HepG2 (cell line): Measurements from ENCODE around the gene TMEM266. TPM values are rescaled to one million over a fixed set of nuclear protein-coding genes. Genes with fewer than 3 reads are reported as not detected.

Source experiments
- AHDC1 ChIP-seq: sonication (generic); formaldehyde crosslinking; IDR thresholded peaks from 2 replicates; pipeline ENCODE4 v1.5.1; 2020; ENCODE audit warnings: mild to moderate bottlenecking, missing genetic modification reagents, borderline replicate concordance
- DMTF1 ChIP-seq: sonication (generic); formaldehyde crosslinking; IDR thresholded peaks from 2 replicates; pipeline ENCODE4 v1.4.0; 2020; ENCODE audit warnings: mild to moderate bottlenecking, missing genetic modification reagents
- NR2F6 ChIP-seq, 2 experiments: IDR thresholded peaks; 2 replicates each; pipeline ENCODE4 v1.6.1; 2016; ENCODE audit warnings: antibody characterized with exemption in 1 of 2, mild to moderate bottlenecking in 1 of 2
- PATZ1 ChIP-seq: sonication (generic); formaldehyde crosslinking; IDR thresholded peaks from 2 replicates; pipeline ENCODE4 v1.4.0; 2020; ENCODE audit warnings: missing genetic modification reagents
- TARDBP ChIP-seq: sonication (generic); formaldehyde crosslinking; IDR thresholded peaks from 2 replicates; pipeline ENCODE4 v1.8.0; 2022; ENCODE audit warnings: mild to moderate bottlenecking, missing genetic modification reagents
- U2AF1 ChIP-seq: fragments of 200-400 bp; formaldehyde crosslinking; optimal IDR thresholded peaks from 2 replicates; pipeline ENCODE3; 2017; ENCODE audit warnings: mild to moderate bottlenecking, low read depth, low read length
- ZBTB3 ChIP-seq: sonication (generic); formaldehyde crosslinking; IDR thresholded peaks from 2 replicates; pipeline ENCODE4 v1.4.0; 2020; ENCODE audit warnings: low read depth, mild to moderate bottlenecking, moderate library complexity, missing genetic modification reagents, borderline replicate concordance
- ZFP37 ChIP-seq: sonication (generic); formaldehyde crosslinking; IDR thresholded peaks from 2 replicates; pipeline ENCODE4 v1.4.0; 2020; ENCODE audit warnings: missing genetic modification reagents, borderline replicate concordance
- ZMAT5 ChIP-seq: sonication (generic); formaldehyde crosslinking; IDR thresholded peaks from 2 replicates; pipeline ENCODE4 v1.5.0; 2020; ENCODE audit warnings: mild to moderate bottlenecking, low read depth, missing genetic modification reagents, borderline replicate concordance
- ZNF3 ChIP-seq: IDR thresholded peaks from 2 replicates; pipeline ENCODE4 v1.7.0; 2017; ENCODE audit warnings: inconsistent platforms
- ZNF431 ChIP-seq: sonication (generic); formaldehyde crosslinking; IDR thresholded peaks from 2 replicates; pipeline ENCODE4 v1.9.0; 2022; ENCODE audit warnings: missing genetic modification reagents, low read depth, mild to moderate bottlenecking, borderline replicate concordance
- ZNF546 ChIP-seq: sonication (generic); formaldehyde crosslinking; conservative IDR thresholded peaks from 2 replicates; pipeline ENCODE4 v1.8.1; 2023; ENCODE audit warnings: mild to moderate bottlenecking, missing genetic modification reagents
- ZNF580 ChIP-seq: IDR thresholded peaks from 2 replicates; pipeline ENCODE4 v1.6.1; 2016; ENCODE audit warnings: low read depth, borderline replicate concordance
- ZNF777 ChIP-seq: sonication (generic); formaldehyde crosslinking; IDR thresholded peaks from 2 replicates; pipeline ENCODE4 v1.4.0; 2020; ENCODE audit warnings: missing genetic modification reagents
- polyA plus RNA-seq, 8 experiments: library from polyadenylated mRNA; depleted of rRNA in 3 of 8; stranded (reverse) in 7 of 8; unstranded in 1 of 8; fragments of >200 nt; fragmentation: Illumina TruSeq in 4 of 8; extraction: Trizol in 4 of 8; gene quantifications; 2 replicates each; pipeline versions ENCODE4 v1.2.1 to v1.2.3, GENCODE V29; 2011 to 2016; ENCODE audit warnings: low read depth in 4 of 8, missing spikeins in 1 of 8, mixed read lengths in 1 of 8; ENCODE audit not compliant: insufficient read depth in 1 of 8
- total RNA-seq, 5 experiments: library from RNA; depleted of rRNA; stranded (reverse); fragments of >200 nt; fragmentation: Illumina TruSeq; extraction: Trizol; gene quantifications; 2 replicates each; pipeline ENCODE4 v1.2.3, GENCODE V29; 2016; ENCODE audit warnings: low read depth in 1 of 5

The TMEM266 gene
- total and polyA plus RNA-seq, 2 of the 13 experiments (the other 11 are each of a cell fraction or from before 2014, with no cell fraction given) = 0.04 TPM; not detected in 1

GRCh38 chr15:76098685-76099084 lies 38.9 kb downstream of the TMEM266 start (continued):
- TF ChIP-seq DMTF1 (CRISPR knock-in tag) = no peak
- 0 out of 2 replicates have a peak, but pooled peaks have one; percentile 66 for TF ChIP-seq ZNF431
- TF ChIP-seq AHDC1 (CRISPR knock-in tag) = peak; percentile 64; the same call in 1 of the 2 replicates
- TF ChIP-seq ZNF546 = no peak
- no peak for TF ChIP-seq ZFP37 (CRISPR knock-in tag)
- TF ChIP-seq U2AF1 = no peak
- no peak for TF ChIP-seq ZMAT5 (CRISPR knock-in tag)
- TF ChIP-seq PATZ1 (CRISPR knock-in tag) = peak; percentile 54; the same call in 1 of the 2 replicates
- TF ChIP-seq ZNF580 (CRISPR knock-in tag) = peak; percentile 32; the same call in 1 of the 2 replicates
- no peak for TF ChIP-seq ZNF3 (CRISPR knock-in tag)
- TF ChIP-seq TARDBP (CRISPR knock-in tag) = peak; percentile 54; the same call in 1 of the 2 replicates
- TF ChIP-seq ZBTB3 (CRISPR knock-in tag) = no peak
- TF ChIP-seq ZNF777 (CRISPR knock-in tag) = no peak
- no peak for TF ChIP-seq NR2F6 (IDR thresholded peaks at IDR 0.05)
- TF ChIP-seq NR2F6 (CRISPR knock-in tag; IDR thresholded peaks at IDR 0.05) = peak; percentile 21; the same call in 1 of the 2 replicates
